Measurements from ENCODE around the gene NEU4. TPM values are rescaled to one million over a fixed set of nuclear protein-coding genes. Genes with fewer than 3 reads are reported as not detected.
A peak's percentile ranks its signal among the peaks of the same experiment; 100 is the strongest.

NEU4 gene
- total RNA-seq, 4 donors from 2014 or later: 3.0 to 119 (median 19.4) TPM

DNA sequence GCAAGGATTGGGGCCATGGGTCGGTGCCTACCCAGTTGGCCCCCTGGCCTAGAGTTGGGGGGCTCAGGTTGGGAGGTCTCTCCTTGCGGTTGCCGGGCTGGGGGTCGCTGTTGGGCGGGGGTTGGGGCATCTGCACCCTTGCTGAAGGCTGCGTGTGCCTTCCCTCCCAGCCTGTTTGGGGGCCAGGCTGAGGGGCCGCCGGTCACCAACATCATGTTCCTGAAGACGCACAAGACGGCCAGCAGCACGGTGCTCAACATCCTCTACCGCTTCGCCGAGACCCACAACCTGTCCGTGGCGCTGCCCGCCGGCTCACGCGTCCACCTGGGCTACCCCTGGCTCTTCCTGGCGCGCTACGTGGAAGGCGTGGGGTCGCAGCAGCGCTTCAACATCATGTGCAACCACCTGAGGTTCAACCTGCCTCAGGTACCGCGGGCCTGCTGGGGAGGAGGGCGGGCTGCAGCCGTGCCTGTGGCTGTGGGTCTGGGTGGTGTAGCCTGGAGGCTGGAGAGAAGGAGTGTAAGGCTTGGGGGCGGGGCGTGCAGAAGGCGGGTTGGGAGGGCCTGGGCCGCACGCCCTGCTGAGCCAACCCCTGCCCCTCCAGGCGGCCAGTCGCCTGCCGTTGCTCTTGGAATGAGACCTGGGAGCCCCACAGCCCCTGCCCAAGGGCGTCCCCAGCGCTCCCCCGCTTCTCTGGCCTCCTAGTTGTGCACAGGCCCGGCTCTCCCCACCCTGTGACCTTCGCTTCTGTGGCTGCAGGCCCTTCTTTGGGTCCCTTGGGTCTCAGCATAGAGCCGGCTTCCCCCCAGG is 7.2 kb upstream of the NEU4 start:
- TF ChIP-seq, protein P1, sequence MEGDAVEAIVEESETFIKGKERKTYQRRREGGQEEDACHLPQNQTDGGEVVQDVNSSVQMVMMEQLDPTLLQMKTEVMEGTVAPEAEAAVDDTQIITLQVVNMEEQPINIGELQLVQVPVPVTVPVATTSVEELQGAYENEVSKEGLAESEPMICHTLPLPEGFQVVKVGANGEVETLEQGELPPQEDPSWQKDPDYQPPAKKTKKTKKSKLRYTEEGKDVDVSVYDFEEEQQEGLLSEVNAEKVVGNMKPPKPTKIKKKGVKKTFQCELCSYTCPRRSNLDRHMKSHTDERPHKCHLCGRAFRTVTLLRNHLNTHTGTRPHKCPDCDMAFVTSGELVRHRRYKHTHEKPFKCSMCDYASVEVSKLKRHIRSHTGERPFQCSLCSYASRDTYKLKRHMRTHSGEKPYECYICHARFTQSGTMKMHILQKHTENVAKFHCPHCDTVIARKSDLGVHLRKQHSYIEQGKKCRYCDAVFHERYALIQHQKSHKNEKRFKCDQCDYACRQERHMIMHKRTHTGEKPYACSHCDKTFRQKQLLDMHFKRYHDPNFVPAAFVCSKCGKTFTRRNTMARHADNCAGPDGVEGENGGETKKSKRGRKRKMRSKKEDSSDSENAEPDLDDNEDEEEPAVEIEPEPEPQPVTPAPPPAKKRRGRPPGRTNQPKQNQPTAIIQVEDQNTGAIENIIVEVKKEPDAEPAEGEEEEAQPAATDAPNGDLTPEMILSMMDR (IDR thresholded peaks at IDR 0.05 in 4 of 5, conservative IDR thresholded peaks at IDR 0.05 in 1 of 5): no peak
- no peak for TF ChIP-seq POLR2A (IDR thresholded peaks at IDR 0.05)
- ATAC-seq: no peak
- Histone ChIP-seq H3K27me3 (peaks cover 0 to 10% (median 8%) of the 10 kb centered on the region in 3 donors), H3K27ac (no peak overlapping the region), H3K4me3 (no peak overlapping the region), H3K9me3 (no peaks in the 10 kb centered on the region), H3K36me3 (no peaks in the 10 kb centered on the region), H3K4me1 (peaks cover 7 to 13% of the 10 kb centered on the region in 2 donors)
- in situ Hi-C loops (cut with MboI; ENCODE audit: low sequenced_read_pairs in 4 of 4): no loop called here
- DNase-seq: peak in 1 of 2 donors; percentile 12
- intact Hi-C loops (cut with DNase I; ENCODE audit: low total_unique reads): no loop called here

DNA sequence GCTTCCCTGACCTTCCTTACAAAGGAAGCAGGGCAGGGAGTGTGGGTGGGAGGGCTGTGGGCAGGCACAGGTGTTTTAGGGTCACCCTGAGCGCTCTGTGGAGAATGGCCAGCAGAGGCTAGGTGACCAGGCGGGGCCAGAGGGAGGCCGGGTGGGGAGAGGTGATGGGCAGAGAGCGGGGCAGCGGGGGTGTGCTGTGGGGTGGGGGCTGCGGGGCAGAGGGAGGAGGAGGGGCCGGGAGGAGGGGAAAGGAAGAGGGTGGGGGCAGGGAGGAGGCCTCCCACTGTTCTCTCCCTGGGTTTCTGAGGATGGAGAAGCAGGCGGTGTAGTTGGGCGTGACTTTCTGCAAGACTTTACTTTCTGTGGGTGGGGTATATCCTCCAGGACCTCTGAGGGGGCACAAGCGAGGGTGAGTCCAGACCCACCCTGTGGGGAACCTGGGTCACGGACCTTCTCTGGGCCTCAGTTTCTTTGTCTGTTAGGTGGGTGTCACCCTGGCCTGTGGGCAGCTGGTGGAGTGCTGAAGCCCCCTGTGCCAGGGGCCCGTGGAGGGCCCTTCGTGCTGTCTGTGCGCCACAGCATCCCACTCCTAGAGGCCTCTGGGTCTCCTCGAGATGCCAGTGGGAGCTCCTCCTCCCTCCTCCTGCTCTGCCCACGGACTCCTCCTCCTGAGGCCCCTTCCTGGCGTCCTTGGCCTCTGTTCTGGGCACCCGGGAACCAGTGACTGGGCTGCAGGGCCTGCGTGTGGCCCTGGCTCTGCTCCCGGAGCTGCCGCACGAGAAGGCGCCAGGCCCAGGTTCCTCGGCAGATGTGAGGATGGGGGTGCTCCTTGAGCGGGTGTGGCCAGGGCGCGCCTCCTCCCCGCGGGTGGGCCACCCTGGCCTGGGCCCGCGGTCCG is 6.3 kb upstream of the NEU4 start:
- in situ Hi-C loops (cut with MboI; ENCODE audit: low sequenced_read_pairs in 4 of 4): no loop called here
- H3K36me3 ChIP-seq: no peaks in the 10 kb centered on the region
- intact Hi-C loops (cut with DNase I; ENCODE audit: low total_unique reads): no loop called here
- H3K27me3 ChIP-seq: peaks cover 0 to 10% (median 8%) of the 10 kb centered on the region in 3 donors
- H3K4me3 ChIP-seq: peak overlapping the region in 1 of 4 donors; percentile 42
- no peak overlapping the region for H3K27ac ChIP-seq
- H3K9me3 ChIP-seq: no peaks in the 10 kb centered on the region
- TF ChIP-seq POLR2A (IDR thresholded peaks at IDR 0.05): no peak
- TF ChIP-seq, protein P1 (IDR thresholded peaks at IDR 0.05 in 4 of 5, conservative IDR thresholded peaks at IDR 0.05 in 1 of 5): no peak
- ATAC-seq: no peak
- DNase-seq: peak in 1 of 2 donors; percentile 10
- H3K4me1 ChIP-seq: peaks cover 7 to 13% of the 10 kb centered on the region in 2 donors

DNA sequence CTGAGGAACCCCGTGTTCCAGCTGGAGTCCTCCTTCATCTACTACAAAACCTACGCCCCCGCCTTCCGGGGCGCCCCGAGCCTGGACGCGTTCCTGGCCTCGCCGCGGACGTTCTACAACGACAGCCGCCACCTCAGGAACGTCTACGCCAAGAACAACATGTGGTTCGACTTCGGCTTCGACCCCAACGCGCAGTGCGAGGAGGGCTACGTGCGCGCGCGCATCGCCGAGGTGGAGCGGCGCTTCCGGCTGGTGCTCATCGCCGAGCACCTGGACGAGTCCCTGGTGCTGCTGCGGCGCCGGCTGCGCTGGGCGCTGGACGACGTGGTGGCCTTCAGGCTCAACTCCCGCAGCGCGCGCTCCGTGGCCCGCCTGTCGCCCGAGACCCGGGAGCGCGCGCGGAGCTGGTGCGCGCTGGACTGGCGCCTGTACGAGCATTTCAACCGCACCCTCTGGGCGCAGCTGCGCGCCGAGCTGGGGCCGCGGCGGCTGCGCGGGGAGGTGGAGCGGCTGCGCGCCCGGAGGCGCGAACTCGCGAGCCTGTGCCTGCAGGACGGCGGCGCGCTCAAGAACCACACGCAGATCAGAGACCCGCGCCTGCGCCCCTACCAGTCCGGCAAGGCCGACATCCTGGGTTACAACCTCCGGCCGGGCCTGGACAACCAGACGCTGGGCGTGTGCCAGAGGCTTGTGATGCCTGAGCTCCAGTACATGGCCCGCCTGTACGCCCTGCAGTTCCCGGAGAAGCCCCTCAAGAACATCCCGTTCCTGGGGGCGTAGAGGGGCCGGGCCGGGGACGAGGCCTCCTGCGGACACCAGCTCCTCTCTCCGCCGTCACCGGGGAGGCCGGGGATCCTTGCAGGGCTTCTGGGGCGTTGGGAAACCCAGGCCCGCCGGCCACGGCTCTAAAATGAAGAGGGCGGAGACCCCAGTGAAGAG is 5.3 kb upstream of the NEU4 start:
- H3K36me3 ChIP-seq: no peaks in the 10 kb centered on the region
- H3K27ac ChIP-seq: peak overlapping the region in 2 of 4 donors; percentile 36 to 45
- ATAC-seq: peak; percentile 31 to 47
- peak in 1 of 2 donors; percentile 49 for DNase-seq
- H3K4me1 ChIP-seq: peaks cover 7 to 13% of the 10 kb centered on the region in 2 donors
- peak overlapping the region; percentile 42 to 52 (median 45) for H3K4me3 ChIP-seq
- intact Hi-C loops (cut with DNase I; ENCODE audit: low total_unique reads): no loop called here
- H3K27me3 ChIP-seq: peaks cover 0 to 10% (median 8%) of the 10 kb centered on the region in 3 donors
- peak in 1 of 2 donors; percentile 25 for TF ChIP-seq POLR2A (IDR thresholded peaks at IDR 0.05)
- TF ChIP-seq, protein P1 (IDR thresholded peaks at IDR 0.05 in 4 of 5, conservative IDR thresholded peaks at IDR 0.05 in 1 of 5): no peak
- in situ Hi-C loops (cut with MboI; ENCODE audit: low sequenced_read_pairs in 4 of 4): no loop called here
- H3K9me3 ChIP-seq: no peaks in the 10 kb centered on the region

All from gastrocnemius medialis (tissue), 4 donors.